GM12801 (cell line): ENCODE measurements around the gene ANKRD11.

Experiments used
- TF ChIP-seq, protein P1 (sequence below): IDR thresholded peaks from one replicate; pipeline ENCODE4 v1.5.1; 2011; ENCODE audit warnings: control low read depth; ENCODE audit not compliant: insufficient read length; ENCODE audit errors: extremely low read depth

Gene ANKRD11

DNA sequence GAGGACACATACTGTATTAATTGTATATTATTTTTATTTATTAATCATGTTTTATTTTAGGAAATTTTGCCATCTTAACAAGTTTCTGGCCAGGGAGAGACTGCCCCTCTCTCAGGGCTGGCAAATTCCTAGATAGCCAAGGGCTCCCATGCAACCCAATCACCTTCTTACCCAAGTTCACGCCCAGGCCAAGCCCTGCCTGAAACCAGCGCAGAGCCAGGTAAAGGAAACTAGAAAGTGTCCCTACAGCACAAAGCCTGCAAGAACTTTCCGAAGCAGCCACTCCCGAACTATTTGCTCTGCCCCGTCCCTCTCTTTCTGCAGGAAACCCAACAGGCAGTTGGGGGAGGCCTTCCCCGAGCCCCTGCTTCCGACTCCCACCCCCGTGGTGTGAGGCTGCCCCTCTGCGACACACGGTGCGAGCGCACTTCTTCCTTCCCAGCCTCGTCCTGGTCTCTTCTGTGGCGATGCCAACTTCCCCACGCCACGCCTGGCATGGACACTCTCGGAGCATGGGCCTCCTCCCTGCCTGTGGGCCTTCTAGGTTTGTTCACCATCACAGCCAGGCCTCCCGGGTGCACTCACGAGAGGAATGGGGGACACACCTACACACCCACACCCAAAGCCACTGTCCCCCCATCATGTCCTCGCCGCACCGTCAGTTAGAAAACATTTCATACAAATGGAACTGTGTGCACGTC lies 172.5 kb downstream of the ANKRD11 start:
- TF ChIP-seq, protein P1, sequence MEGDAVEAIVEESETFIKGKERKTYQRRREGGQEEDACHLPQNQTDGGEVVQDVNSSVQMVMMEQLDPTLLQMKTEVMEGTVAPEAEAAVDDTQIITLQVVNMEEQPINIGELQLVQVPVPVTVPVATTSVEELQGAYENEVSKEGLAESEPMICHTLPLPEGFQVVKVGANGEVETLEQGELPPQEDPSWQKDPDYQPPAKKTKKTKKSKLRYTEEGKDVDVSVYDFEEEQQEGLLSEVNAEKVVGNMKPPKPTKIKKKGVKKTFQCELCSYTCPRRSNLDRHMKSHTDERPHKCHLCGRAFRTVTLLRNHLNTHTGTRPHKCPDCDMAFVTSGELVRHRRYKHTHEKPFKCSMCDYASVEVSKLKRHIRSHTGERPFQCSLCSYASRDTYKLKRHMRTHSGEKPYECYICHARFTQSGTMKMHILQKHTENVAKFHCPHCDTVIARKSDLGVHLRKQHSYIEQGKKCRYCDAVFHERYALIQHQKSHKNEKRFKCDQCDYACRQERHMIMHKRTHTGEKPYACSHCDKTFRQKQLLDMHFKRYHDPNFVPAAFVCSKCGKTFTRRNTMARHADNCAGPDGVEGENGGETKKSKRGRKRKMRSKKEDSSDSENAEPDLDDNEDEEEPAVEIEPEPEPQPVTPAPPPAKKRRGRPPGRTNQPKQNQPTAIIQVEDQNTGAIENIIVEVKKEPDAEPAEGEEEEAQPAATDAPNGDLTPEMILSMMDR: no peak

DNA sequence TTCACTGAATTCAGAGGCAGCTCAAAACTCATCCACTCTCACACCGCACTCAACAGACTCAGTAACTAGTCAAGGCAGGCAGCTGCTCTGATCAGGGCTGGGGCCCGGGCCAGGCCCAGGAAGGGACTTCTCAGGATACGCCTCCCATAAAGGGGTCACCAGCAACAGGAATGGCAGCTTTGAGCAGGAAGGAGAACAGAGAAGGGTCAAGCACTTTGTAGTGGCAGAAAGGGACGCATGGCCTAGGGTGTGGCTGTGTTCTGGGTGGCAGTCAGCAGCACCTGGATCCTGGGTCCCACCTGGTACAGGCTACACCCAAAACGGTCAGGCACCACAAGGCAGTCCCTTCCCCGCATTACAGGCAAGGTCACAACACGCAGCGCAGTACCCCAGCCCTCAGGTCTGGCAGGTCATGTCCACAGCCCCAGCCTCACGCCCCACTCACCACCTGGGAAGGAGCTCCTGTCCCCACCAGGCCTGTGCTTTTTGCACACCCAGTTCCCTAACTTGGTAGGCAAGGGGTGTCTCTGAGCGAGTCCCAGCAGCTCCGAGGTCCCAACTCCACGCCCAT lies 173.2 kb downstream of the ANKRD11 start:
- TF ChIP-seq, protein P1: no peak

DNA sequence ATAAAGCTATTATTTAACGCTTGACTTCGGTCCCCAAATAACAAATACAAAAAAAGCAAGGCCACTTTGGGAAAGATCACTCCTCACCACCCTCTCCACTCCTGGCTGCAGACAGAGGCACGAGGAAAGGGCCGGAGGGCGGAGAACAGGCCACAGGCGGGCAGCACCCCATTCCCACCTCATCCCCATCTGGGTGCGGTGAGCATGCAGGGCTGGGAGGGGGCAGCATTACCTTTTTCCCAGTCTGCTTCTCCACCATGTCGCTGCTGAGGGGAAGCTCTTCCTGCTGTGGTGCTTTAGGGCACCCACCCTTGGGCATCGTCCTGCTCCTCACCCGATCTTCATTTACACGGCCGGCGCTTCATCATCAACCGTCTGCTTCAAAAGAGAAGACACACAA lies 173.7 kb downstream of the ANKRD11 start:
- TF ChIP-seq, protein P1: no peak

DNA sequence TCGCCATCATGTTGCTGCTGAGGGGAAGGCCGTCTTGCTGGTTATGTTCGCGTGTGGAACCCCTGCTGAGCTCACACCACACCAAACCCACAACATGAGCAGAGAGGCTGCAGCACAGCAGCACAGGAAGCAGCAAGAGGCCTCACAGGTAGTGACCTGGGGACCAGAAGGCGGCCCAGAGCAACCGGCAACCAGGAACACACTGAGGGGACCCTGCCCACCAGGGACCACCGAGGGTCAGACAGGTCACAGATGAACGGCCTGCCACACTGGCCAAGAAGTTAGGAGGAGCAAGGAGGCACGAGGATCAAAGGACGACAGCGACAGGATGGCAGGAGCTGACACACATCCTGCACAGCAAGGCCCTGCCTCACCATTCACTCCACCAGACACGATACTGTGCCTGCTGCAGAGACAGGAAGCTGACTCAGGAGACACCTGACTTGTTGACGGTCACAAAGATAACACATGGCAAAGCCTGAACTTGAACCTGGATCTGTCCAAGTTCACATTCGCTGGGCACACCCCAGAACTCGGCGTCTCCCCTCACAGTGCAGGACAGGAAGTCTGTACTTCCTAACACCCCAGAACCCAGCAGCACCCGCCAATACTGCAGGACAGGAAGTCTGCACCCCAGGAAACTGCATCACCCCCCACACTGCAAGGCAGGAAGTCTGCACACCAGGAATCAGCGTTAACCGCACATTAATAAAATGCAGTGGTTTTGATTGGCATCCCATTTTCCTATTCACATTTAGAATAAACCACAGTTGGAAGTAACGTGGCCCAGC lies 174.4 kb downstream of the ANKRD11 start:
- TF ChIP-seq, protein P1: no peak

DNA sequence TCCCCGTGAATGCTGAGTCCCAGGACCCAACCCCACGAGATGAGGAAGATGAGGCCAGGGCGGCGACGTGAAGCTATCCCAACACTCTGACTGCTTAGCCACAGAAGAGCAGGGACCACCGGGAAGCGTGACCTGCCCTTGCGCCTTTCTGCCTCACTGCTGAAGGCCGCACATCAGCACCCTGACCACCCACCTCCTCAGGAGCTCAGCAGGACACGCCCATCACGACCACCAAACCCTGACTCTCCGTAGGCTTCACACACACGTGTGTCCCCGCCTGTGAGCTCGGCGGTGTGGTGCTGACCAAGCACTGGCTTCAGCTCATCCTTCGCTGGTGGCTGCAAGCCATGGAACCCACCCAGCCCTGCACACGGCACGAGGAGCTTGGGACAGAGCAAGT lies 175.1 kb downstream of the ANKRD11 start:
- TF ChIP-seq, protein P1: no peak

DNA sequence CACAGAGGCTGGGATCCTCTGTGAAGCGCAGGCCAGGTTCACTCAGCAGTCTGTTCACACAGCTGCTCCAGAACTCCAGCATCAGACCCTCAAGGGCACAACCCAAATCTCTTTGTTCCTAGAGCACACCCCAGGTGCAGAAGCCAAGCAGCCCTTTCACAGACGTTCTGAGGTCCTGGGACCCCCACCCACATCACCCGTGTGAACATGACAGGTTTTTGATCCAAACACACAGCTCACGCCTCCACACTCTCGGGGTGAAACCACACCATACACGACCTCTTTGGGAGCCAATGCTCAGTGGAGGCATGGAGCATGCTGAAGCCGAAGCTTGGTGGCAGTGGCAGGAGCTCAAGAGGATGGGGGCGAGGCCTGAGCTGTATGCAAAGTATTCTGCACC lies 175.5 kb downstream of the ANKRD11 start:
- TF ChIP-seq, protein P1: no peak

DNA sequence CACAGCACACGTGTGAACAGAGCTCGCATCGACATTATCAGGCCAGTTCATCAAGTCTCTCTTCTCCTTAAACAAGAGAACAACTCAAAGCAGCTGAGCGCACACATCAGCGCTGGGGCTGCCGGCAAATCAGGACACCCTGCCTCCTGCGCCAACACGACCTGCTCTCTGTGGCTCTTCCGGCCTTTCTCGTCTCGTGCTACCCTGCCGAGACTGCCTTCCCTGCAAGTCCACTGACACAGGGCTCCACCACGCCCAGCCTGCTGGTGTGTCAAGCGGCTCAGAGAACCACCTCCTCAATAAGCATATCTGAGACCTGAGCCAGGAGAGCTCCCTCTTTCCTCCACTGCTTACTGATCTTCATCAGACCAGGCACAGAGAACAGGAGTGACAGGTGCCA lies 176.0 kb downstream of the ANKRD11 start:
- TF ChIP-seq, protein P1: no peak
